ENCODE data around the gene MRGPRD.

- TF ChIP-seq, protein P1, sequence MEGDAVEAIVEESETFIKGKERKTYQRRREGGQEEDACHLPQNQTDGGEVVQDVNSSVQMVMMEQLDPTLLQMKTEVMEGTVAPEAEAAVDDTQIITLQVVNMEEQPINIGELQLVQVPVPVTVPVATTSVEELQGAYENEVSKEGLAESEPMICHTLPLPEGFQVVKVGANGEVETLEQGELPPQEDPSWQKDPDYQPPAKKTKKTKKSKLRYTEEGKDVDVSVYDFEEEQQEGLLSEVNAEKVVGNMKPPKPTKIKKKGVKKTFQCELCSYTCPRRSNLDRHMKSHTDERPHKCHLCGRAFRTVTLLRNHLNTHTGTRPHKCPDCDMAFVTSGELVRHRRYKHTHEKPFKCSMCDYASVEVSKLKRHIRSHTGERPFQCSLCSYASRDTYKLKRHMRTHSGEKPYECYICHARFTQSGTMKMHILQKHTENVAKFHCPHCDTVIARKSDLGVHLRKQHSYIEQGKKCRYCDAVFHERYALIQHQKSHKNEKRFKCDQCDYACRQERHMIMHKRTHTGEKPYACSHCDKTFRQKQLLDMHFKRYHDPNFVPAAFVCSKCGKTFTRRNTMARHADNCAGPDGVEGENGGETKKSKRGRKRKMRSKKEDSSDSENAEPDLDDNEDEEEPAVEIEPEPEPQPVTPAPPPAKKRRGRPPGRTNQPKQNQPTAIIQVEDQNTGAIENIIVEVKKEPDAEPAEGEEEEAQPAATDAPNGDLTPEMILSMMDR (IDR thresholded peaks at IDR 0.05) = no peak
- no peak for TF ChIP-seq EZH2 (IDR thresholded peaks at IDR 0.05; ENCODE audit: borderline replicate concordance, insufficient read depth, low read depth, low read length, poor library complexity, severe bottlenecking)
Measured at GRCh38 chr11:69002110-69002569, 21.4 kb upstream of the MRGPRD start.
